LoVo (cell line): ENCODE measurements around the gene TRPM4.
"Not testable (repeated sequence)": the region's sequence is repeated elsewhere in the genome, so short reads cannot be mapped to it uniquely, and the experiment has no call there.

Experiments used
- DNase-seq: peaks from one replicate; pipeline ENCODE4 v3.0.0-alpha.2; 2016; ENCODE audit warnings: low spot score

The TRPM4 gene

GRCh38 chr19:49151267-49152118, 6.1 kb upstream of the TRPM4 start:
- peak; percentile 82 for DNase-seq

- DNase-seq = no peak
Measured at GRCh38 chr19:49152119-49152550, 5.5 kb upstream of the TRPM4 start.

- no peak for DNase-seq
Measured at GRCh38 chr19:49153167-49153809, 4.3 kb upstream of the TRPM4 start.

GRCh38 chr19:49154279-49154678, 3.3 kb upstream of the TRPM4 start:
- no peak for DNase-seq

- no peak for DNase-seq
Measured at GRCh38 chr19:49155005-49155819, 2.4 kb upstream of the TRPM4 start, which contains the start of gene HRC. Gene HRC, minus strand, starts transcription at chr19:49155396. Its CDS starts 159 bp downstream, at chr19:49155237.

- DNase-seq = no peak
Measured at GRCh38 chr19:49155820-49156346, 1.7 kb upstream of the TRPM4 start.

GRCh38 chr19:49160450-49161189, 3.0 kb downstream of the TRPM4 start:
- DNase-seq = no peak

GRCh38 chr19:49161987-49162386, 4.4 kb downstream of the TRPM4 start:
- no peak for DNase-seq

GRCh38 chr19:49165111-49165750, 7.6 kb downstream of the TRPM4 start:
- no peak for DNase-seq

- DNase-seq = no peak
Measured at GRCh38 chr19:49165865-49166301, 8.3 kb downstream of the TRPM4 start.

GRCh38 chr19:49167857-49168409, 10.3 kb downstream of the TRPM4 start:
- DNase-seq = no peak

- DNase-seq = no peak
Measured at GRCh38 chr19:49168421-49168820, 10.8 kb downstream of the TRPM4 start.

GRCh38 chr19:49173198-49173597, 15.6 kb downstream of the TRPM4 start:
- DNase-seq = no peak

GRCh38 chr19:49180659-49181058, 23.1 kb downstream of the TRPM4 start:
- no peak for DNase-seq

- DNase-seq = not testable (repeated sequence)
Measured at GRCh38 chr19:49182010-49182847, 24.6 kb downstream of the TRPM4 start.

GRCh38 chr19:49182848-49183375, 25.3 kb downstream of the TRPM4 start:
- no peak for DNase-seq

GRCh38 chr19:49186108-49186507, 28.5 kb downstream of the TRPM4 start:
- DNase-seq = no peak

- DNase-seq = no peak
Measured at GRCh38 chr19:49188626-49189200, 31.1 kb downstream of the TRPM4 start.

- no peak for DNase-seq
Measured at GRCh38 chr19:49189259-49189658, 31.7 kb downstream of the TRPM4 start.
